Breast epithelium (tissue), 4 donors: Measurements from ENCODE around the gene WNT11. TPM values are rescaled to one million over a fixed set of nuclear protein-coding genes. Genes with fewer than 3 reads are reported as not detected.
A peak's percentile ranks its signal among the peaks of the same experiment; 100 is the strongest.

Source experiments
- DNase-seq, 2 donors: peaks; one replicate each; pipeline ENCODE4 v3.0.0-alpha.2; 2019; ENCODE audit warnings: low spot score in 2 of 2
- H3K27ac ChIP-seq, 2 donors: fragments of 200-600 bp; sonication (generic) in 1 of 2; one replicate each; pipeline ENCODE4 v1.5.1; 2016 to 2019; ENCODE audit warnings: mild to moderate bottlenecking in 1 of 2
- H3K27me3 ChIP-seq, 2 donors: fragments of 200-600 bp; sonication (generic) in 1 of 2; one replicate each; pipeline versions ENCODE4 v1.5.1 to v1.6.0; 2017 to 2019; ENCODE audit warnings: control low read depth in 1 of 2, mild to moderate bottlenecking in 1 of 2
- H3K36me3 ChIP-seq: fragments of 200-600 bp; one replicate; pipeline ENCODE4 v1.5.1; 2019
- H3K4me1 ChIP-seq, 2 donors: fragments of 200-600 bp; sonication (generic); one replicate each; pipeline ENCODE4 v1.5.1; 2016 to 2019; ENCODE audit warnings: control low read depth in 1 of 2
- H3K4me3 ChIP-seq, 3 donors: fragments of 200-600 bp; sonication (generic); 1 replicate in 2 of 3; 2 replicates in 1 of 3; pipeline ENCODE4 v1.5.1; 2016 to 2019; ENCODE audit warnings: mild to moderate bottlenecking in 3 of 3, moderate library complexity in 2 of 3
- H3K9me3 ChIP-seq, 2 donors: fragments of 200-600 bp; sonication (generic) in 1 of 2; one replicate each; pipeline ENCODE4 v1.5.1; 2016 to 2019; ENCODE audit warnings: control low read depth in 1 of 2
- POLR2A ChIP-seq: fragments of 450-650 bp; IDR thresholded peaks from one replicate; pipeline ENCODE4 v1.6.1; 2016; ENCODE audit warnings: antibody characterized with exemption, mild to moderate bottlenecking, moderate library complexity
- POLR2AphosphoS5 ChIP-seq, 3 donors: sonication (generic); formaldehyde crosslinking; IDR thresholded peaks; one replicate each; pipeline ENCODE4 v1.6.1; 2017; ENCODE audit warnings: antibody characterized with exemption in 3 of 3
- intact Hi-C: fragments of 100-400 bp; cut with DNase I; formaldehyde crosslinking; loops from one replicate; pipeline ENCODE4 v1.15.1; 2023; ENCODE audit warnings: low total_unique reads
- total RNA-seq, 3 donors: library from RNA; depleted of rRNA; stranded (reverse); fragments of >200 nt; gene quantifications; one replicate each; pipeline ENCODE4 v1.1.0, GENCODE V29; 2016
- TF ChIP-seq, protein P1 (sequence below), 3 donors: fragments of 450-650 bp; IDR thresholded peaks; one replicate each; pipeline ENCODE4 v1.5.1; 2016 to 2017; ENCODE audit warnings: antibody characterized with exemption in 3 of 3, mild to moderate bottlenecking in 3 of 3, moderate library complexity in 3 of 3

WNT11 gene
- total RNA-seq, 3 donors from 2014 or later: 7.0 to 70.6 (median 17.7) TPM

DNA sequence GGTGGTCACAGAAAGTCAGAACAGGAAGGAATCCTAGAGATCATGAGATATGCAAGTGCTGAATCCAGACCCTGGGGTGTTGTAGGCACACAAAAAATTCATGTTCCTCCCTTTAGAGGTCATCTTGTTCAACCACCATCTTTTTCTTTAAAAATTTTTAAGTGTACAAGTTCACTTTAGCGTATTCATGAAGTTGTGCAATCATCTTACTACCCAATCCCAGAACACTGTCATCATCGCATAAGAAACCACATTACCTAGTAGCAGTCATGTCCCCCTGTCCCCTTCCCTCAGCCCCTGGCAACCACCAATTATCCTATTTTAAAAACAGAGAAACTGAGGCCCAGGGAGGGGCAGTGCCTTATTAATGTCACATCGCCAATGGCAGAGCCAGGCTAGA, 20.3 kb upstream of the WNT11 start:
- no peaks in the 10 kb centered on the region for H3K4me1 ChIP-seq
- no peaks in the 10 kb centered on the region for H3K9me3 ChIP-seq
- intact Hi-C loops: no loop called here
- no peaks in the 10 kb centered on the region for H3K27me3 ChIP-seq
- H3K4me3 ChIP-seq: no peak overlapping the region
- H3K36me3 ChIP-seq: no peaks in the 10 kb centered on the region
- no peak for DNase-seq
- no peak overlapping the region for H3K27ac ChIP-seq
- TF ChIP-seq, protein P1, sequence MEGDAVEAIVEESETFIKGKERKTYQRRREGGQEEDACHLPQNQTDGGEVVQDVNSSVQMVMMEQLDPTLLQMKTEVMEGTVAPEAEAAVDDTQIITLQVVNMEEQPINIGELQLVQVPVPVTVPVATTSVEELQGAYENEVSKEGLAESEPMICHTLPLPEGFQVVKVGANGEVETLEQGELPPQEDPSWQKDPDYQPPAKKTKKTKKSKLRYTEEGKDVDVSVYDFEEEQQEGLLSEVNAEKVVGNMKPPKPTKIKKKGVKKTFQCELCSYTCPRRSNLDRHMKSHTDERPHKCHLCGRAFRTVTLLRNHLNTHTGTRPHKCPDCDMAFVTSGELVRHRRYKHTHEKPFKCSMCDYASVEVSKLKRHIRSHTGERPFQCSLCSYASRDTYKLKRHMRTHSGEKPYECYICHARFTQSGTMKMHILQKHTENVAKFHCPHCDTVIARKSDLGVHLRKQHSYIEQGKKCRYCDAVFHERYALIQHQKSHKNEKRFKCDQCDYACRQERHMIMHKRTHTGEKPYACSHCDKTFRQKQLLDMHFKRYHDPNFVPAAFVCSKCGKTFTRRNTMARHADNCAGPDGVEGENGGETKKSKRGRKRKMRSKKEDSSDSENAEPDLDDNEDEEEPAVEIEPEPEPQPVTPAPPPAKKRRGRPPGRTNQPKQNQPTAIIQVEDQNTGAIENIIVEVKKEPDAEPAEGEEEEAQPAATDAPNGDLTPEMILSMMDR (IDR thresholded peaks at IDR 0.05): no peak
- TF ChIP-seq POLR2AphosphoS5 (IDR thresholded peaks at IDR 0.05) (no peak), POLR2A (no peak)

- H3K4me3 ChIP-seq: no peak overlapping the region
- peak overlapping the region in 1 of 2 donors; percentile 12 for H3K27ac ChIP-seq
- H3K36me3 ChIP-seq: no peaks in the 10 kb centered on the region
- H3K4me1 ChIP-seq: no peaks in the 10 kb centered on the region
- no peaks in the 10 kb centered on the region for H3K9me3 ChIP-seq
- DNase-seq: no peak
- intact Hi-C loops: no loop called here
- TF ChIP-seq POLR2AphosphoS5 (IDR thresholded peaks at IDR 0.05) (no peak), POLR2A (no peak)
- TF ChIP-seq, protein P1 (IDR thresholded peaks at IDR 0.05): no peak
- peaks cover 0 to 2% of the 10 kb centered on the region in 2 donors for H3K27me3 ChIP-seq
Observed at GRCh38 chr11:76225122-76225611, 18.9 kb upstream of the WNT11 start.

- no peak overlapping the region for H3K27ac ChIP-seq
- intact Hi-C loops: no loop called here
- TF ChIP-seq POLR2AphosphoS5 (IDR thresholded peaks at IDR 0.05): no peak
- TF ChIP-seq, protein P1 (IDR thresholded peaks at IDR 0.05): no peak
- TF ChIP-seq POLR2A: no peak
- H3K4me1 ChIP-seq: no peaks in the 10 kb centered on the region
- no peaks in the 10 kb centered on the region for H3K9me3 ChIP-seq
- H3K27me3 ChIP-seq: peaks cover 0 to 7% of the 10 kb centered on the region in 2 donors
- no peak for DNase-seq
- no peak overlapping the region for H3K4me3 ChIP-seq
- H3K36me3 ChIP-seq: no peaks in the 10 kb centered on the region
Observed at GRCh38 chr11:76224461-76225121, 18.3 kb upstream of the WNT11 start.

GRCh38 chr11:76221365-76221764, 15.1 kb upstream of the WNT11 start:
- TF ChIP-seq POLR2A (no peak), POLR2AphosphoS5 (IDR thresholded peaks at IDR 0.05) (no peak)
- TF ChIP-seq, protein P1 (IDR thresholded peaks at IDR 0.05): no peak
- Histone ChIP-seq H3K27me3 (peaks cover 0 to 7% of the 10 kb centered on the region in 2 donors), H3K9me3 (no peaks in the 10 kb centered on the region), H3K4me1 (no peaks in the 10 kb centered on the region), H3K36me3 (no peaks in the 10 kb centered on the region), H3K4me3 (no peak overlapping the region), H3K27ac (no peak overlapping the region)
- DNase-seq: no peak
- intact Hi-C loops: no loop called here

- intact Hi-C loops: no loop called here
- TF ChIP-seq POLR2A: no peak
- TF ChIP-seq, protein P1 (IDR thresholded peaks at IDR 0.05): no peak
- no peak for TF ChIP-seq POLR2AphosphoS5 (IDR thresholded peaks at IDR 0.05)
- no peaks in the 10 kb centered on the region for H3K4me1 ChIP-seq
Observed at GRCh38 chr11:76219243-76219642, 12.9 kb upstream of the WNT11 start.

More at GRCh38 chr11:76219243-76219642, 12.9 kb upstream of the WNT11 start:
- Histone ChIP-seq H3K27me3 (peaks cover 0 to 7% of the 10 kb centered on the region in 2 donors), H3K4me3 (no peak overlapping the region), H3K9me3 (no peaks in the 10 kb centered on the region), H3K27ac (no peak overlapping the region), H3K36me3 (no peaks in the 10 kb centered on the region)
- no peak for DNase-seq
